T-helper 17 cell (primary cell): ENCODE data around the gene ZNF223. TPM values are rescaled to one million over a fixed set of nuclear protein-coding genes. Genes with fewer than 3 reads are reported as not detected.

Experiments used
- ATAC-seq: fragments of 150-1000 bp; cut with Tn5 transposase; 2 replicates; pipeline ENCODE4 v1.10.0; 2021; ENCODE audit warnings: mild to moderate bottlenecking, moderate library complexity
- DNase-seq, 3 donors: peaks; one replicate each; pipeline versions ENCODE4 v3.0.0 to v3.0.0-alpha.2; 2020 to 2021
- H3K9me3 ChIP-seq: one replicate; pipeline ENCODE4 v1.7.0; 2013; ENCODE audit warnings: low read length, mild to moderate bottlenecking; ENCODE audit not compliant: control insufficient read depth, poor library complexity, severe bottlenecking
- H3K27ac Mint-ChIP-seq: one replicate; pipeline ENCODE4 v1.8.0; 2022; ENCODE audit warnings: mild to moderate bottlenecking, moderate library complexity, mixed read lengths
- H3K27me3 Mint-ChIP-seq: one replicate; pipeline ENCODE4 v1.8.0; 2022; ENCODE audit warnings: mixed read lengths
- H3K36me3 Mint-ChIP-seq: one replicate; pipeline ENCODE4 v1.8.0; 2022; ENCODE audit warnings: low read depth, mixed read lengths
- H3K4me1 Mint-ChIP-seq: one replicate; pipeline ENCODE4 v1.8.0; 2022; ENCODE audit warnings: mild to moderate bottlenecking, mixed read lengths
- H3K4me3 Mint-ChIP-seq: one replicate; pipeline ENCODE4 v1.8.0; 2022; ENCODE audit warnings: mild to moderate bottlenecking, moderate library complexity, mixed read lengths
- total RNA-seq, 4 donors: library from RNA in 2 of 4; stranded (reverse) in 2 of 4; gene quantifications; one replicate each; pipeline ENCODE4 v1.2.3 and lab custom pipeline; 2022 to 2026

The ZNF223 gene
- total RNA-seq (1 to 10 TPM in 1 of 2 donors, under 1 TPM in 1; 0.47 to 1.3 TPM), total RNA-seq (lab: John Stamatoyannopoulos, UW) (0.38 to 1.5 reads per million in 2 donors)

DNA sequence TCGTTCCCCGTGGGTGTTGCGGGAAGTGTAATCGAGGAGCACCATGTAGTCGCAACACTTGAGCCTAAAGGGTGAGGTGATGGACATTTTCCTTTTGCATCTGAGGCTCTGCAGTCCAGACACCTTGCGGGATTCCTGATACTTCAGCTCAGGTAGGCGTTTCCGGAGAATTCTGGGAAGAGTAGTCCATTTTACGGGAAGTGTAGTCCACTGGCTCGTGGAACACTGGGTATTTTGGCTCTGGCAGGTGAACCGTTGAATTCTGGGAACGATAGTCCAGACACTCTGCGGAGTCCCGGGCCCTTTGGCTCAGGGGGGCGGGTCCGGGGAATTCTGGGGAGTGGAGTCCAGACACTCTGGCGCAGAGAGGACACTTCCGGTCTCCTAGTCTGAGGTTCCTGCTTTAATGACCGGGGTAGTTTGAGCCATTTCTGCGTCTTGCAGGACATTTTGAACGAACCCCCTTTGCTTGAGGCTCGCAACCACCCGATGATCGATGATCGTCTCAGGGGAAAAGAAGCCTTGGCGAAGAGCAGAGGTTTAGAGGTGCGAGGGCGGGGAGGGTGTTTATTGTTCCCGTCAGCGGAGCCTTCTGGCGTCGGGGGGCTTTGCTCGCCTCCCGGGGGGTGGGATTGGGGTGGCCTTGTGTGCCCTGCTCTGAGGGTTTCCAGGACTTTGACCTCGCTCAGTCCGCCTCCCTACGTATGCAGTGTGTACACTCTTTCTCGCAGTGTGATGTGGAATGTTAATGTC is at the start of gene ZNF223:
Gene ZNF223 (plus strand): TSS at position 387 of the 753 bp plus-strand sequence. CDS start 3,141 bp downstream, outside the sequence.
- Mint-ChIP-seq H3K36me3 (peaks cover 4% of the 10 kb centered on the region), H3K4me3 (peak within 1 kb of the TSS; percentile 88), H3K27ac (peak within 1 kb of the TSS; percentile 57), H3K27me3 (peaks cover 5% of the 10 kb centered on the region), H3K4me1 (no peaks in the 10 kb centered on the region)
- peak; percentile 85 for ATAC-seq
- peak in 1 of 3 donors; percentile 32 for DNase-seq
- peaks cover 7% of the 10 kb centered on the region for H3K9me3 ChIP-seq

DNA sequence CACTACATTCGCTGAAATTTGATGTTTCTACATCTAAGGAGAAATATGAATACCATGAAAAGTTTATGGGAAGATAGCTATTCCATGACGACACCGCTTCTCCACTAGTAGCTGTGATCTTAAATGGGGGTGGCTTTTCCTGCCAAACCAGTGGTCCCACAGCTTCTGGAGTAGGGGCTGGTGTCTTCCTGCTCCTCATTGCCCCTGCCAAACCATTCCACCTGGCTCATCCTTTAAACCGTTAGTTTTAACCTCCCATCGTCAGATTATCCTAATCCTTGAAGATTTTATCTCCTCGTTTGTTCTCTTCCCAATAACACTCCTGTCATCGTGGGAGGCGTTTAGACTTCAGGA is 49.6 kb upstream of the ZNF223 start:
- H3K4me3 Mint-ChIP-seq: peak overlapping the region; percentile 94
- no peaks in the 10 kb centered on the region for H3K27me3 Mint-ChIP-seq
- peaks cover 2% of the 10 kb centered on the region for H3K36me3 Mint-ChIP-seq
- peaks cover 10% of the 10 kb centered on the region for H3K4me1 Mint-ChIP-seq
- H3K27ac Mint-ChIP-seq: peak overlapping the region; percentile 93
- DNase-seq: no peak
- no peak for ATAC-seq
- H3K9me3 ChIP-seq: no peaks in the 10 kb centered on the region

DNA sequence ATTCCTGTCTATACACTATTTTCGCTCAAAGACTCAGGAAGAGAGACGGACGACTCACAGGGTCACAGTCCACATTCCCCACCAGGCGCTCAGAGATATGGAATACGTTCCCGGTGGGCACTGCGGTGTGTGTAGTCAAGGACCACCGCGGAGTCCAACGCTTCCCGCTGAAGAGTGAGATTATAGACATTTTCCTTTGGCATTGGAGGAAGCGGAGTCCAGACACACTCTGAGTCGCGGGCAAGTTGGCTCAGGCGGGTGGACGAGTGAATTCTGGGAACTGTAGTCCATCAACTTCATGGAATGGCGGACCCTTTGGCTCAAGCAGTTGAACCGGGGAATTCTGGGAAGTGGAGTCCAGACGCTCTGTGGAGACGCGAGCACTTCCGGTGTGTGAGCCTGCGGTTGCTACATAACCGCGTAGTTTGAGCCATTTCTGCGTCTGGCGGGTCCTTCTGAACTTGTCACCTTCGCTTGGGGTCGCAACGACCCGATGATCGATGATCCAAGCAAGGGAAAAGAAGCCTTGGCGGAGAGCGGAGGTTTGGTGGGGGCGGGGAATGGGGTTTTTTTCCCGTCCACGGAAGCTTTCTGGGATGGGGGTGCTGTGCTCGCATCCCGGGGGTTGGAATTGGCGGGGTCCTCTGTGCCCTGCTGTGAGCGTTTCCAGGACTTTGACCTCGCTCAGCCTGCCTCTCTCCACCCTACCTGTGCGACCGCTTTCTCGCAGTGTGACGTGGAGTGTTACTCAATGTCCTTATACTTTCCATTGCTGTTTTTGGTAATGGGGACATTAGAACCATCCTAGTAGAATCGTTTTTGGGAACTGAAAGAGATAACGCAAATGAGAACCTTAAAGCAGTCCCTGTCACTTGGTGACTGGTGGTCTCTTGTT is 49.0 kb upstream of the ZNF223 start, which contains the start of gene ZNF230:
Gene ZNF230 (plus strand): TSS at position 392 of the 895 bp plus-strand sequence. CDS start 4,122 bp downstream, outside the sequence.
- peak within 1 kb of the TSS; percentile 94 for H3K4me3 Mint-ChIP-seq
- peak; percentile 99 for ATAC-seq
- H3K27me3 Mint-ChIP-seq: no peaks in the 10 kb centered on the region
- peak within 1 kb of the TSS; percentile 93 for H3K27ac Mint-ChIP-seq
- DNase-seq: peak; percentile 55 to 70 (median 60)
- H3K9me3 ChIP-seq: no peaks in the 10 kb centered on the region
- peaks cover 5% of the 10 kb centered on the region for H3K36me3 Mint-ChIP-seq
- H3K4me1 Mint-ChIP-seq: peaks cover 10% of the 10 kb centered on the region

DNA sequence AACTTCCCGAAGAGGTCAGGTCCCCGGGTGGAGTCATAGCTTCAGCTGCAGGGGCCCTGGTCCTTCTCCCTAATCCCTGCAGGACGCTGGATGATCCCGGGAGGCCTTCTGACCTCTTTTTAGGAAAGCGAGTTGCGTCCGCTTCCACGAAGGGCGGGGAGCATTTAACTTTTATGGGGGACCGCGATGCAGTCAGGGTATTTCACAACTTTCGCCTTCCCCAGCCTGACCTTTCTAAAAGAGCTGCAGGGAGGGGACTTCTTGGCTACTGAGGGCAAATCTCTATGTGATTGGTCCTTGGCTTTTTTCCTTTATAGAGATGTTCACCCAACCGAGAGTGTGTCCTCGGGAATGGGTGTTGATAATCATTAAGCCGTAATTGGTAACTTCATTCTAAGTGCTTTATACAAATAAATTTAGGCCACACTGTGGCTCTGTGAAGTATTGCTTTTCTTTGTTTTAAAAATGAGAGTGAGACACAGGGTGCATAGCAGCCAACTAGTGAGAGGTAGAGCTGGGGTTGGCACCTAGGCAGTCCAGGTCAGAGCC is 48.3 kb upstream of the ZNF223 start:
- H3K4me3 Mint-ChIP-seq: peak overlapping the region; percentile 94
- ATAC-seq (no peak), DNase-seq (no peak)
- H3K27me3 Mint-ChIP-seq: no peaks in the 10 kb centered on the region
- H3K4me1 Mint-ChIP-seq: peaks cover 10% of the 10 kb centered on the region
- peak overlapping the region; percentile 93 for H3K27ac Mint-ChIP-seq
- H3K36me3 Mint-ChIP-seq: peaks cover 7% of the 10 kb centered on the region
- H3K9me3 ChIP-seq: no peaks in the 10 kb centered on the region

DNA sequence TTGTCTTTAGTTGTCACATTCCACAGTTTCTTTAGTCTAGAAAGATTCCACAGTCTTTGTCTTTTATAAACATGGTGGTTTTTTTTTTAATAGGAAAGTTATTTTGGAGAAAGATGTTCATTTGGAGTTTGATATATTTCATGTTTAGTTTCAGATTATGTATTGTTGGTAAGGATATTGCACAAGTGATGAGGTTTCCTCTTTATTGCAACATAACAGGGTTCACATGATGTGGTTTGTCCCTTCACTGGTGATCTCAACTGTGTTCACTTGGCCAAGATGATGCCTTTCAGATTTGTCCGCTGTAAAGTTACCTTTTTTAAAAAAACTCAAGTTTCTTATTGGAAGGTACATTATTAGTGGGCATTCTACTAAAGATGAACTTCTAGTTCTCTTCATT is 45.9 kb upstream of the ZNF223 start:
- H3K4me1 Mint-ChIP-seq: peaks cover 10% of the 10 kb centered on the region
- peaks cover 18% of the 10 kb centered on the region for H3K36me3 Mint-ChIP-seq
- peaks cover 14% of the 10 kb centered on the region for H3K9me3 ChIP-seq
- no peak for DNase-seq
- no peaks in the 10 kb centered on the region for H3K27me3 Mint-ChIP-seq
- no peak overlapping the region for H3K27ac Mint-ChIP-seq
- no peak overlapping the region for H3K4me3 Mint-ChIP-seq
- no peak for ATAC-seq

DNA sequence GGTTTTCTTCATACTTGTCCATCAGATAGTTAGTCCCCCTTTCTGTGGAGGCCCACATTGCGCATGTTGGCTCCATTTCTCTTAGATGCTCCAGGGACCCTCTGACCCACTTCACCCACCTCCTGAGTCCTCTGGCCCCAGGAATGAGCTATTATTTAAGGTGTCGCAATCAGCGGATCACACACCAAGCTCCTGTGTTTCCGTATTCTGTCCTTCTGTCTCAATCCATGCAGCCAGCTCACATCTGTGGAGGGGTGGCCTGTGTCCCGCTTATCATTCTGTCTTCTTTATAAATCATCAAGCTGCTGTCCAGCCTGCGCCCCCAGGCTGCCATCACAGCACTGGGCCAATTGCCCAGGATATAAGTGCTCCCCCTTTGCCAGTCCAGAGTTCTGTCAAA is 44.4 kb upstream of the ZNF223 start:
- ATAC-seq (no peak), DNase-seq (no peak)
- Mint-ChIP-seq H3K27me3 (no peaks in the 10 kb centered on the region), H3K4me3 (no peak overlapping the region), H3K4me1 (peaks cover 5% of the 10 kb centered on the region), H3K27ac (no peak overlapping the region), H3K36me3 (peaks cover 18% of the 10 kb centered on the region)
- peaks cover 16% of the 10 kb centered on the region for H3K9me3 ChIP-seq

DNA sequence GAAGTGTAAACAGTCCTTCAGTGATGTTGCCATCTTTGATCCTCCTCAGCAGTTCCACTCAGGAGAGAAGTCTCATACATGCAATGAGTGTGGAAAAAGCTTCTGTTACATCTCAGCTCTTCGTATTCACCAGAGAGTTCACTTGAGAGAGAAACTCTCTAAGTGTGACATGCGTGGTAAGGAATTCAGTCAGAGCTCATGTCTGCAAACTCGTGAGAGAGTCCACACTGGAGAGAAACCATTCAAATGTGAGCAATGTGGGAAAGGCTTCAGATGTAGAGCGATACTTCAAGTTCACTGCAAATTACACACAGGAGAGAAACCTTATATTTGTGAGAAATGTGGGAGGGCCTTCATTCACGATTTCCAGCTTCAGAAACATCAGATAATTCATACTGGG is 41.4 kb upstream of the ZNF223 start:
- no peak for ATAC-seq
- H3K27me3 Mint-ChIP-seq: no peaks in the 10 kb centered on the region
- DNase-seq: no peak
- peaks cover 18% of the 10 kb centered on the region for H3K36me3 Mint-ChIP-seq
- no peak overlapping the region for H3K4me3 Mint-ChIP-seq
- peaks cover 16% of the 10 kb centered on the region for H3K9me3 ChIP-seq
- no peaks in the 10 kb centered on the region for H3K4me1 Mint-ChIP-seq
- no peak overlapping the region for H3K27ac Mint-ChIP-seq

DNA sequence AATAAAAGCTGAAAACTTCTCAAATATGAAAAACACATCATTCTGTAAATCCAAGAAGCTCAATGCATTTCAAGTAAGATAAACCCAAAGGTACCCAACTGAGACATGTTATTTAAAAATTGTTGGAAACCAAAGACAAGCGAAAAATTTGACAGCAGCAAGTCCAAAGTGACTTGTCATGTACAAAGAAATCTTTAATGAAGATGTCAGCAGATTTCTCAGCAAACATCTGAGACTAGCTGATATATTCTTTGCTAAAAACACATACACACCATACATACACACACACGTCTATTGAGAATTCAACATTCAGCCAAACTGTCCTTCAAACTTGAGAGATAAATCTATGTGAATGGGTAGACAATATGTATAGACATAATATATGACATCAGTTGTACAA is 32.3 kb upstream of the ZNF223 start:
- DNase-seq: no peak
- Mint-ChIP-seq H3K27ac (no peak overlapping the region), H3K36me3 (no peaks in the 10 kb centered on the region), H3K4me1 (no peaks in the 10 kb centered on the region), H3K4me3 (no peak overlapping the region), H3K27me3 (no peaks in the 10 kb centered on the region)
- H3K9me3 ChIP-seq: no peaks in the 10 kb centered on the region
- ATAC-seq: no peak

DNA sequence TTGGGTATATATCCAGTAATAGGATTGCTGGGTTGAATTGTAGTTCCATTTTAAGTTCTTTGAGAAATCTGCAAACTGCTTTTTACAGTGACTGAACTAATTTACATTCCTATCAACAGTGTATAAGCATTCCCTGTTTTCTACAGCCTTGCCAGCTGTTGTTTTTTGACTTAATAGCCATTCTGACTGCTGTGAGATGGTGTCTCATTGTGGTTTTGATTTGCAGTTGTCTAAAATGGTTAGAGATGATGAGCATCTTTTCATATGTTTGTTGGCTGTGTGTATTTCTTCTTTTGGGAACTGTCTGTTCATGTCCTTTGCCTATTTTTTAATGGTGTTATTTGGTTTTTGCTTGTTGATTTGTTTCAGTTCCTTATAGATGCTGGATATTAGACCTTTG is 30.6 kb upstream of the ZNF223 start:
- no peak for DNase-seq
- ATAC-seq: no peak
- H3K27me3 Mint-ChIP-seq: no peaks in the 10 kb centered on the region
- H3K4me1 Mint-ChIP-seq: peaks cover 8% of the 10 kb centered on the region
- no peaks in the 10 kb centered on the region for H3K9me3 ChIP-seq
- no peak overlapping the region for H3K4me3 Mint-ChIP-seq
- H3K27ac Mint-ChIP-seq: no peak overlapping the region
- H3K36me3 Mint-ChIP-seq: no peaks in the 10 kb centered on the region

DNA sequence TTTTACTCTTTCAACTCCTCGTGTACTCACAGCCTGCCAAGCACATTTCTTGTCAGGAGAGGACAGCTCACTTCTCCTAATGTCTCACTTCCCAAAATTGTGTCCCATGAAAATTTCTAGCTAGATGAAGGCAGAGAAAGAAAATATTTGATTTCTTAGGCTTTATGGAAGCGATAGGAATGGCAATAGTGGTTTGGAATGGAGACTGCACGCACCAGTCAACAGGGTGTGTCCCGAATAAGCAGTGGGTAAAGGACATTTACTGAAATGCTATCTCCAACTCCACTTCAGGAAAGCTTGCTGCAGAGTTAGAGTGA is 27.0 kb upstream of the ZNF223 start:
- H3K4me1 Mint-ChIP-seq: peaks cover 8% of the 10 kb centered on the region
- no peaks in the 10 kb centered on the region for H3K27me3 Mint-ChIP-seq
- peaks cover 21% of the 10 kb centered on the region for H3K9me3 ChIP-seq
- peak overlapping the region; percentile 95 for H3K4me3 Mint-ChIP-seq
- peak overlapping the region; percentile 16 for H3K27ac Mint-ChIP-seq
- H3K36me3 Mint-ChIP-seq: peaks cover 10% of the 10 kb centered on the region
- ATAC-seq: no peak
- DNase-seq: no peak

DNA sequence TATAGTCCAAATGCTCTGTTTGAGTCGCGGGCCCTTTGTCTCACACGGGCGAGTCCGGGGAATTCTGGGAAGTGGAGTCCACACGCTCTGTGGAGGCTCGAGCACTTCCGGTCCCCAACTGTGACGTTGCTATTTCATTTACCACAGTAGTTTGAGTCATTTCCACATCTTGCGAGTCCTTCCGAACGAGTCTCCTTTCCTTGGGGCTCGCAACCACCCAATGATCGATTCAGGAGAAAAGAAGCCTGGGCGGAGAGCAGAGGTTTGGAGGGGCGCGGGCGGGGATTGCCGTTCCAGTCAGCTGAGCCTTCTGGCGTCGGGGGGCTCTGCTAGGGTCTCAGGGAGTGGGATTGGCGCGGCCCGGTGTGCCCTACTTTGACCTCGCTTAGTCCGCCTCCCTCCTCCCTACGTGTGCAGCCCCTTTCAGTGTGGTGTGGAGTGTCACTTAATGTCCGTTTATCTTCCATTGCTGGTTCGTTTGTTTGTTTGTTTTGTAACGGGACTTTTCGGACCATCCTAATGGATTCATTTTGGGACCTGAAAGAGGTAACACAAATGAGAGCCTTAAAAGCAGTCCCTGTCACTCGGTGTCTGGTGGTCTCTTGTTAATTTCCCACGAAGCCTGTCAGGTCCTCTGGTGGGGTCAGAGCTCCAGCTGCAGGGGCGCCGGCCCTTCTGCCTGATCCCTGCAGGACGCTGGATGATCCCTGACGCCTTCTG is 26.5 kb upstream of the ZNF223 start, which contains the start of gene ZNF222:
Gene ZNF222 (plus strand): TSS at position 163 of the 720 bp plus-strand sequence. CDS start 58 bp downstream, at position 221.
- DNase-seq (peak; percentile 39 to 49 (median 41)), ATAC-seq (peak; percentile 100)
- Mint-ChIP-seq H3K27ac (peak within 1 kb of the TSS; percentile 16), H3K4me1 (peaks cover 8% of the 10 kb centered on the region), H3K4me3 (peak within 1 kb of the TSS; percentile 95), H3K27me3 (no peaks in the 10 kb centered on the region), H3K36me3 (peaks cover 10% of the 10 kb centered on the region)
- H3K9me3 ChIP-seq: peaks cover 22% of the 10 kb centered on the region

DNA sequence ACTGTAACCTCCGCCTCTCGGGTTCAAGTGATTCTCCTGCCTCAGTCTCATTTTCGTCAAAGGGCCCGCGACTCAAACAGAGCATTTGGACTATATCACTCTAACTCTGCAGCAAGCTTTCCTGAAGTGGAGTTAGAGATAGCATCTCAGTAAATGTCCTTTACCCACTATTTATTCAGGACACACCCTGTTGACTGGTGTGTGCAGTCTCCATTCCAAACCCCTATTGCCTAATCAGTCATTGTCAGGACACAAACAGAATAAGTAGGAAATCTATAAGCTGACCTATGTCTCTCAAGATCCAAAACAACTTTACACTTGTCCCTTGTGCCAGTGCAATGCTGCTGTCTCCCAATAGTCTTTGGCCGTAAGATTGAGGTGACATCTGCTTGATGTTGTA is 25.2 kb upstream of the ZNF223 start:
- no peak for ATAC-seq
- DNase-seq: no peak
- Mint-ChIP-seq H3K4me1 (peaks cover 8% of the 10 kb centered on the region), H3K4me3 (no peak overlapping the region), H3K27me3 (no peaks in the 10 kb centered on the region), H3K36me3 (peaks cover 10% of the 10 kb centered on the region), H3K27ac (no peak overlapping the region)
- H3K9me3 ChIP-seq: peaks cover 30% of the 10 kb centered on the region
